Activated CD8-positive, alpha-beta memory T cell treated with anti-CD3 and anti-CD28 coated beads, Interleukin-2, amount 10 ng/mL, durations not matched to agents 7 days and 5 days (primary cell): ENCODE results near the gene RAD1. TPM values are rescaled to one million over a fixed set of nuclear protein-coding genes. Genes with fewer than 3 reads are reported as not detected.

Experiments
- ATAC-seq: fragments of 150-1000 bp; cut with Tn5 transposase; one replicate; pipeline ENCODE4 v1.10.0; 2021; ENCODE audit warnings: moderate library complexity
- CTCF ChIA-PET: fragments of 350-600 bp; sonication (Branson Sonifier 250); formaldehyde crosslinking; loops from one replicate; lab custom pipeline; 2021; ENCODE audit warnings: antibody characterized with exemption; lab: Charles Lee
- DNase-seq: peaks from one replicate; pipeline ENCODE4 v3.0.0-alpha.2; 2020
- H3K27ac Mint-ChIP-seq: one replicate; pipeline ENCODE4 v1.8.0; 2021; ENCODE audit warnings: mild to moderate bottlenecking, mixed read lengths
- H3K27me3 Mint-ChIP-seq: one replicate; pipeline ENCODE4 v1.8.0; 2021; ENCODE audit warnings: mixed read lengths
- H3K36me3 Mint-ChIP-seq: one replicate; pipeline ENCODE4 v1.8.0; 2021; ENCODE audit warnings: mild to moderate bottlenecking, mixed read lengths
- H3K4me1 Mint-ChIP-seq: one replicate; pipeline ENCODE4 v1.8.0; 2021; ENCODE audit warnings: mixed read lengths
- H3K4me3 Mint-ChIP-seq: one replicate; pipeline ENCODE4 v1.8.0; 2021; ENCODE audit warnings: mild to moderate bottlenecking, moderate library complexity, mixed read lengths
- H3K9me3 Mint-ChIP-seq: one replicate; pipeline ENCODE4 v1.8.0; 2022; ENCODE audit warnings: low read depth, mixed read lengths
- total RNA-seq, 2 experiments: library from RNA; stranded (reverse); gene quantifications; one replicate each; pipeline ENCODE4 v1.2.3, GENCODE V29; 2021

RAD1 gene
- total RNA-seq, 2 experiments from 2014 or later = 33.2 to 37.7 TPM

DNA sequence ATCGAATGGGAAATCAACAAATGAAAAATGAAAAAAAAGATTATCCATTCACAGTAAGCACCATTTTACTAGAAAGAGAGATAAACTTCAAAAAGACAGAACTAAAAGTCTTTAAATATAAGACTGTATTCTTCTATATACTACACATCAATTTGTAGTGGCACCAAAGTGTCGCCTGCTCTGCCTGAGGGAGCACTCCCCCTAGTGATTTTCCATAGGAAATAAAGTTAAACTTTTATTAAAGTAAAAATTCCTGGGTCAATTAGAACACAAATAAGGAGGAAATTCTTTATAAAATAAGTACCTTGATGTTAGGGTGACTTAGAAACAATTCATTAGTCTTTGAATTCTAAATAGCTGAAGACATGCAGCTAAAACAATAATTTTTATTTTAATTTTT is 9.7 kb downstream of the RAD1 start:
- H3K27me3 Mint-ChIP-seq = no peaks in the 10 kb centered on the region
- DNase-seq = no peak
- CTCF ChIA-PET = interaction anchor here (1.1 kb wide), 1 partner anchor 9 kb away, joined by 3 read pairs; no protein-coding TSS in a partner anchor
- H3K4me3 Mint-ChIP-seq = no peak overlapping the region
- ATAC-seq = no peak
- no peak overlapping the region for H3K27ac Mint-ChIP-seq
- peaks cover 2% of the 10 kb centered on the region for H3K4me1 Mint-ChIP-seq
- H3K36me3 Mint-ChIP-seq = peaks cover 32% of the 10 kb centered on the region
- no peaks in the 10 kb centered on the region for H3K9me3 Mint-ChIP-seq

DNA sequence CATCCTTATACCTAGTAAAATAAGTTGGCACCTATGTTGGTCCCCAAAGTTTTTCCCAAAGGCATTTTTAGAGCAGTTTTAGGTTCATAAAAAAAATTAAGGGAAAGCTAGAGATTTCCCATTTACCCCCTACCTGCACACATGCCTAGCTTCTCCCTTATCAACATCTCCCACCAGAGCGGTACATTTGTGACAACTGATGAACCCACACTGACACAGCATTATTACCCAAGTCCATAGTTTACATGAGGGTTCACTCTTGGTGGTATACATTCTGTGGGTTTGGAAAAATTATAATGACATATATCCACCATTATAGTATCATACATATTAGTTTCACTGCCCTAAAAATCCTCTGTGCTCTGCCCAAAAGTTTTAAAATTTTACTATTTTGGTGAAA is 12.0 kb downstream of the RAD1 start:
- CTCF ChIA-PET = interaction anchor here (0.5 to 1.9 kb wide), 5 partner anchors 14 to 418 kb away, joined by 3 to 6 read pairs (median 3); no protein-coding TSS in a partner anchor

DNA sequence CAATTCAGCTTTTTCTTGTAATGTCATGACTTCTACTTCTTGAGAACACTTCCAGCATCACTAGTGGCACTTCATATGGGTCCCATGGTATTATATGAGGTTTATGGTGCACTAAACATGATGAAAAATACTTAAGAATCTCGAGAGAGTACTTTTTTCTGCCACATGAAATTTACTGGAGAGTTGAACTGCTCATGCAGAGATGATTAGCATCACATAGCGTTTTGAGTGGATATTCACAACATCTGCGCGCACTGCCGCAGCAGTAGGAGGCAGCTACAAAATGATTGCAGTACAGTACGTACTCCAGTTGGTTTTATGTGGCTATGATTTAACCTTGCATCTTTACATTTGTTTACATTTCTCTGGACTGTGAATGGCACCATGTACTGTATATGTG is 14.7 kb downstream of the RAD1 start:
- no peak overlapping the region for H3K4me3 Mint-ChIP-seq
- CTCF ChIA-PET = interaction anchor here (1.2 kb wide), 1 partner anchor 415 kb away, joined by 3 read pairs; no protein-coding TSS in a partner anchor
- ATAC-seq (no peak), DNase-seq (no peak)
- peaks cover 19% of the 10 kb centered on the region for H3K36me3 Mint-ChIP-seq
- no peak overlapping the region for H3K27ac Mint-ChIP-seq
- H3K9me3 Mint-ChIP-seq = no peaks in the 10 kb centered on the region
- H3K4me1 Mint-ChIP-seq = no peaks in the 10 kb centered on the region
- no peaks in the 10 kb centered on the region for H3K27me3 Mint-ChIP-seq

More for the DNA sequence above, 12.0 kb downstream of the RAD1 start:
- Mint-ChIP-seq H3K36me3 (peaks cover 20% of the 10 kb centered on the region), H3K4me1 (no peaks in the 10 kb centered on the region), H3K9me3 (no peaks in the 10 kb centered on the region), H3K27ac (no peak overlapping the region), H3K27me3 (no peaks in the 10 kb centered on the region), H3K4me3 (no peak overlapping the region)
- DNase-seq (no peak), ATAC-seq (no peak)

DNA sequence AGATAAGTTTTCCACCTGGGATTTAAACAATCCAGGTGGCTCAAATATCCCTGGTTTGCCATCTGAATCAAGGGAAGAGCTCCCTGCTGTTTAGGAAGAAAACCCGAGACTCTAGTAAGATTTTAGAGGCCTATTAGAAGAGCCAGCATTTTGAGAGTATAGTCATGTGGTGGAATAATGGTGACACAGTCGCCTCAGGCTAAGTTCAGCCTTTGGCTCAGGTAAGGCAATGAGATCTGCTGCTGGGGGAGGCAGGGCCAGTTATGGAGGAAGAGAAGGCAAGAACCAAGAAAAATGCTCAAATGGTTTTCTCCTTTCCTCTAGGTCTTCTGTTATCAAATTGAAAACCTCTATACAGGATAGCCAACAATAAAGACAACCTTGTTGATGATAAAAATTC is 16.2 kb downstream of the RAD1 start:
- DNase-seq (no peak), ATAC-seq (no peak)
- no peak overlapping the region for H3K4me3 Mint-ChIP-seq
- H3K9me3 Mint-ChIP-seq = no peaks in the 10 kb centered on the region
- CTCF ChIA-PET = interaction anchor here (1.2 to 2.8 kb wide), 7 partner anchors 11 to 420 kb away, joined by 3 to 20 read pairs (median 5); partner anchors contain the start of genes BRIX1 and RAD1
- H3K36me3 Mint-ChIP-seq = peaks cover 13% of the 10 kb centered on the region
- H3K4me1 Mint-ChIP-seq = no peaks in the 10 kb centered on the region
- H3K27me3 Mint-ChIP-seq = no peaks in the 10 kb centered on the region
- no peak overlapping the region for H3K27ac Mint-ChIP-seq

DNA sequence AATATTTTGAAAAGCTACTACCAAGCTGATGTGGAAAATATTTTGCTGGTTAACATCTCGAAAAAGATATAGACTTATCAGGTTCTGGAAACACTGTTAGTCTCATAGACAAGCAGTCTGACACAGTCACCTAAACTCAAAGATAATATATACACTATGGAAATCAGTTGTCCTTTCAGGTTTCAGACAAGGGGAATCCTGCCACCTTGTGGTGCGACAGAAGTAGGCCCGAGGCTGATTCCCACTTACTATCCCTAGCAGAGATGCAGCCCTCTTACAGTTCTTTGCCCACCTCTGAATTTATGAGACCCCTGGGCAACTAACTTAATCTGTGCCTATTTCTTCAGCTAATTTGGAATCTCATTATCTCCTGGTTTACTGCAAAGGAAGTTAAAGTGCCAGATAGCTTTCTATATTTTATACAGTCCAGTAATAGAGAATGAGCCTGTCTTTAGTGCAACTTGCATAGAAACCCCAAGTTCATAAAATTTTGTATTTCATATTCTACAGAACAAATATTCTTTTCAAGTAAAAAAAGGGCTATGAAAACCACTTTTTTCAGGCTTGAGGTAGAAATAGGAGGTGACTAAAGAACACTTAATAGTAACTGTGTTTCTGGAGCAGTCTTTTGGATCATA is 16.9 kb downstream of the RAD1 start:
- no peak overlapping the region for H3K4me3 Mint-ChIP-seq

DNA sequence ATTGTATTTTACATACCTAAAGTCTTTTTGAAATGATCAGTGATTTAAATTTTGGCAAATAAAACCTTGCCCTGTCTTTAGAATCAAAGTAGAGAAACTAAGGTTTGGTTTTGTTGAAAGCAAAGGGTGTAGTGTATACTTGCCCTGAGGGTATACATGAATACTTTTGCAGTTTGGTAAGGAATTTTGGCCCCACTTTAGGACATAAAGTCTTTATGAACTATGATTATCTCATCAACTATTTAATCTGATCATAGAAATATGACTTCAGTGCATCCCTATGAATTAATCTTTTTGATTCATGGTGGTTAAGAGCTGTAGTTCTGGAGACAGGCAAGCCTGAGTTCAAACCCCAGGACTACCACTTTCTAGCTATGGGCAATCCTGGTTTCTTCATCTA is 17.7 kb downstream of the RAD1 start:
- H3K4me1 Mint-ChIP-seq = no peaks in the 10 kb centered on the region
- peaks cover 7% of the 10 kb centered on the region for H3K36me3 Mint-ChIP-seq
- CTCF ChIA-PET = interaction anchor here (0.7 to 2.8 kb wide), 10 partner anchors 13 to 423 kb away, joined by 3 to 20 read pairs (median 4); no protein-coding TSS in a partner anchor
- H3K27me3 Mint-ChIP-seq = no peaks in the 10 kb centered on the region
- ATAC-seq (no peak), DNase-seq (no peak)
- no peak overlapping the region for H3K4me3 Mint-ChIP-seq
- no peaks in the 10 kb centered on the region for H3K9me3 Mint-ChIP-seq
- H3K27ac Mint-ChIP-seq = no peak overlapping the region

More for the DNA sequence above, 16.9 kb downstream of the RAD1 start:
- CTCF ChIA-PET = interaction anchor here (0.7 to 2.8 kb wide), 11 partner anchors 12 to 424 kb away, joined by 3 to 20 read pairs (median 5); partner anchors contain the start of genes BRIX1 and RAD1
- H3K36me3 Mint-ChIP-seq = peaks cover 9% of the 10 kb centered on the region
- no peaks in the 10 kb centered on the region for H3K9me3 Mint-ChIP-seq
- H3K4me1 Mint-ChIP-seq = no peaks in the 10 kb centered on the region
- peak; percentile 70 for DNase-seq
- no peaks in the 10 kb centered on the region for H3K27me3 Mint-ChIP-seq
- ATAC-seq = peak; percentile 57
- H3K27ac Mint-ChIP-seq = no peak overlapping the region

DNA sequence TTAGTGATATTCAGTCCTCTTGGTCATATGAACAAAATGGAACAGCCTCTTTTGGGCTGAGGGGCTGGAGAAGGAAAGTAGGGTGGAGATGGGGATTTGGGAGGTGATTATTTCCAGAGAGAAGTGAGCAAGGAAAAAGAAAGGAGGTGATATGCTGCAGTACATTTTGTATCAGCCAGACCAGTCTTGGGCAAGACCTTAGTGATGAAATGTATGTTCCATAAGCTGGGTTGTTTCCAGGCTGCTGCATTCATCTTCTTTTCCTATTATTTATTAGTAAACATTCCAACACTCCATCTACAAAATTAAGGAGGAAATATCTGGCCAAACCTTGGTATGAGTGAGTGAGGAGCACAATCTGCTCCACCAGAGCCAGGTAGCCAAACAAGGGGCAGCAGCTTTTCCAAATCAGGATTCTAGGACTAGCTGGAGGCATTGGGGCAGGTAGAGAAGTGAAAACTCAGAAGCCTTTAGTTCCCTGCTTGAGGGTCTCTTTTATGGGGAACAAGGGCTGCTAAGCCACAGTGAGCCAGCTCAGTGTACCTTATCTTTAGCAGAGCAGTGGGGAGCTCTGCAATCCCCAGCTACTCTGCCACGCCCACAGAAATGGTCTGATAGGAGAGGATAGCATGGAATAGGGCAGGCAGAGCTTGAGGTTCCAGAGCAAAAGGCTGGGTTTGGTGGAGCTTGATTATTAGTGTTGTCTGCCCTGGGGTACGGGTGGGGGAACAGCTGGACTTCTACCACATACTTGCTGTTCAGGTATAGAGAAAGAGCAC is 19.5 kb downstream of the RAD1 start:
- H3K9me3 Mint-ChIP-seq = no peaks in the 10 kb centered on the region

DNA sequence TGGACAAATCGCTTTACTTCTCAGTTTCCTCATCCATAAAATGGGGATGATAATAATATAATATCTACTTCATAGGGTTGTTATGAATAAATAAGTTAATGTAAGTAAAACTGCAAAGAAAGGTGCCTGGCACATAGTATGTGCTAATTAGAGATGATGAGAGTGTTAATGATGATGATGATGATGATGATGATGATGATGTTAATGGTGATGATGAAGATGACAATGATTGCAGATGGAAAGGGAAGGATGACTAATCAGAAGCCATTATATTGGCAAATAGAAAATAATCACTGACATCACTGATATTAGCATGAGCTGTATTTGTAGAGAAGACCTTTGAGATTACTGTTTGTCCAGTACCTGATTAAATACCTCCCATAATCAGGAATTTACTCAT is 20.6 kb downstream of the RAD1 start:
- Mint-ChIP-seq H3K4me3 (no peak overlapping the region), H3K27me3 (no peaks in the 10 kb centered on the region), H3K27ac (no peak overlapping the region), H3K36me3 (peaks cover 2% of the 10 kb centered on the region), H3K9me3 (no peaks in the 10 kb centered on the region), H3K4me1 (no peaks in the 10 kb centered on the region)
- DNase-seq = no peak
- no peak for ATAC-seq
- CTCF ChIA-PET = no interaction called here

More for the DNA sequence above, 19.5 kb downstream of the RAD1 start:
- Mint-ChIP-seq H3K4me3 (no peak overlapping the region), H3K36me3 (peaks cover 2% of the 10 kb centered on the region), H3K27me3 (no peaks in the 10 kb centered on the region), H3K27ac (no peak overlapping the region), H3K4me1 (no peaks in the 10 kb centered on the region)
- ATAC-seq (no peak), DNase-seq (no peak)
- CTCF ChIA-PET = interaction anchor here (0.7 to 1.4 kb wide), 2 partner anchors 107 to 372 kb away, joined by 3 to 5 read pairs; no protein-coding TSS in a partner anchor

DNA sequence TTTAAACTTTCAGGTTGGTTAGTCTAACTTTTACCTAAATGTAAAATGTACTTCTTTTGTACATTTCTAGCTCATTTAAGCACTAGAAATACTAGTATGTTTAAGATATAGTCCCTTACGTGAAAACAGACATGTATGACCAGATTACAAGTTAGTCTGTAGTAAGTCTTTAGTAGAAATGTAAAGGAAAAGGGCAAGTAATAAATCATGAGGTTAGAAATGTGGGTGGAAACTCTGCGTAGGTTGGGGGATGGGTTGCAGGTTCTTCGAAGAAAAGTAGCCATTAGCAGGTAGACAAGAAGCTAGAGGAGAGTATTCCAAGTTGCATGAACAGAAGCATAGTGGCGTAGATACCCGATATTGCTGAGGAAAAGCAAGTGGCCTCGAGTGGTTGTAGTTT is 22.9 kb downstream of the RAD1 start:
- H3K4me1 Mint-ChIP-seq = no peaks in the 10 kb centered on the region

DNA sequence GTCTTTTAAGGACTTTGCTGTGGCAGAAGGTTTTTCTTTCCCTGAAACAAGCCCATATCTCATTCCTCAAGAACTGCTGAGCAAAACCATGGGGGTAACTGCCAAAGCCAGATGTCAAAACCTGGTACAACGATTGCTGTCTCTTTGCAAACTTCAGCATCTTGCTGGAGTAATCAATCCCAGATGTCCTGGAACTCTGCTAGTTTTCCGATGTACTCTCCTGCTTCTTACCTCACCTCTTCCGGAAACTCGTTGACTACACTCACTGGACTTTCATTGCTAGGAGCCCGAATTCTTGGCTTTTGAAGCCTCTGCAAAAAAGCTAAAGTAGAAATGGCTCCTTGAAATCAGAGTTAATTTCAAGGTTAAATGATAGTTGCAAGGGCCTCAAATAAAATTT is 23.3 kb downstream of the RAD1 start:
- H3K27ac Mint-ChIP-seq = no peak overlapping the region
- ATAC-seq (no peak), DNase-seq (no peak)
- no peaks in the 10 kb centered on the region for H3K9me3 Mint-ChIP-seq
- H3K4me3 Mint-ChIP-seq = no peak overlapping the region
- CTCF ChIA-PET = interaction anchor here (1.3 kb wide), 1 partner anchor 369 kb away, joined by 3 read pairs; no protein-coding TSS in a partner anchor
- H3K4me1 Mint-ChIP-seq = no peaks in the 10 kb centered on the region
- peaks cover 2% of the 10 kb centered on the region for H3K36me3 Mint-ChIP-seq
- peaks cover 3% of the 10 kb centered on the region for H3K27me3 Mint-ChIP-seq

More for the DNA sequence above, 22.9 kb downstream of the RAD1 start:
- Mint-ChIP-seq H3K36me3 (peaks cover 2% of the 10 kb centered on the region), H3K4me3 (no peak overlapping the region), H3K9me3 (no peaks in the 10 kb centered on the region), H3K27me3 (no peaks in the 10 kb centered on the region), H3K27ac (no peak overlapping the region)
- no peak for ATAC-seq
- DNase-seq = no peak
- CTCF ChIA-PET = interaction anchor here (0.8 kb wide), 1 partner anchor 406 kb away, joined by 3 read pairs; no protein-coding TSS in a partner anchor

DNA sequence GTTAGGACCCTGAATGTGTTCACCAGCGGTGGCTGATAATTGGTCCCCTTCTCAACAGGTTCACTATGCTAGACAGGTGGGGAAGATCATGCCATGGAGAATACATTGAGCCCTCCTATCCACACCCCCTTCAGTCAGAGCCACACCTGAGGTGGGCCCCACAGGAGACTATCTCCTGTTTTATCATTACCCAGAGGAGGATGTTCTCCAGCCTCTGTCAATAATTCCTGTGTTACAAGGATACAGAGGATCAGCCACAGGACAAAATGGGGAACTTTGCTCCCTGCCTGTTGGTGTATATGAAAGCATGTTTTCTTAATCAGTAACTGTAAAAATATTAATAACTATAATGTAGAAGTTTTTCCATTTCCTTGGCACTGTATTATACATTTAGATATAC is 25.9 kb downstream of the RAD1 start:
- Mint-ChIP-seq H3K36me3 (no peaks in the 10 kb centered on the region), H3K9me3 (no peaks in the 10 kb centered on the region), H3K27ac (no peak overlapping the region), H3K4me1 (no peaks in the 10 kb centered on the region), H3K4me3 (no peak overlapping the region), H3K27me3 (peaks cover 5% of the 10 kb centered on the region)
- DNase-seq (no peak), ATAC-seq (no peak)
- CTCF ChIA-PET = interaction anchor here (0.7 kb wide), 1 partner anchor 14 kb away, joined by 3 read pairs; no protein-coding TSS in a partner anchor

DNA sequence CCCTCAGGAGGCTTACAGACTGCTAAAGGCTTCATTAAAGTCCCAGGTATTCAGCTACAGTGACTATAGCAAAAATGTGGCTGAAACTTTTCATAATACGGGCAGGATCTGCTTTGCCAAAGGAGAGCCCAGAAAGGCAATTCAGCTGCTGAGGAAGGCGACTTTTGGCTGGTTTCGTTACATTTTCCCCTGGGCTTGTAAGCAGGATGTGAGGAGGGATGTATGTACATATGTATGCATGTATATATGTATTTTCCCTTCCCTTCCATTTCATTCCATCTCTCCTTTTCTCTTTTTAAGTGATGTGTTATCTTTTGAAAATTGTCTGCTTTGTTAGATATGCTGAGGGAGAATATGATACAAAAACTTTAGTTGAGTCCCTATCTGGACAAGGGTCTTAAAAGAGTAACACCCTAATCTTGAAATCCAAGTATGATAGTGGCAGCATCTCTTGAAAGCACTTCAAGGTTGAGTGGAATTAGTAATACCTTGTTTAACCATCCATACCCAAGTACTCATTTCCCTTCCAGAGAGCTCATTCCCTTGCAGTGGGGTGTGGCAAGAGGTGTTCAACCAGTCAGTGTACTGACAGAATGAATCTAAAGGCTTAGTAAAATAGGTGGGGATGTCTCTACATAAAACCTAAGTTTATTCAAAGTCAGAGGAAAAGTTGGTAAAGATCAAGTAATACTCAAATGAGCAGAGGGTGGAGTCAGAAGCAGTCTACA is 28.7 kb downstream of the RAD1 start:
- no peak overlapping the region for H3K4me3 Mint-ChIP-seq
- no peak for DNase-seq
- no peaks in the 10 kb centered on the region for H3K4me1 Mint-ChIP-seq
- no peak for ATAC-seq
- no peaks in the 10 kb centered on the region for H3K36me3 Mint-ChIP-seq
- no peaks in the 10 kb centered on the region for H3K9me3 Mint-ChIP-seq
- H3K27me3 Mint-ChIP-seq = peaks cover 14% of the 10 kb centered on the region
- CTCF ChIA-PET = no interaction called here
- no peak overlapping the region for H3K27ac Mint-ChIP-seq

DNA sequence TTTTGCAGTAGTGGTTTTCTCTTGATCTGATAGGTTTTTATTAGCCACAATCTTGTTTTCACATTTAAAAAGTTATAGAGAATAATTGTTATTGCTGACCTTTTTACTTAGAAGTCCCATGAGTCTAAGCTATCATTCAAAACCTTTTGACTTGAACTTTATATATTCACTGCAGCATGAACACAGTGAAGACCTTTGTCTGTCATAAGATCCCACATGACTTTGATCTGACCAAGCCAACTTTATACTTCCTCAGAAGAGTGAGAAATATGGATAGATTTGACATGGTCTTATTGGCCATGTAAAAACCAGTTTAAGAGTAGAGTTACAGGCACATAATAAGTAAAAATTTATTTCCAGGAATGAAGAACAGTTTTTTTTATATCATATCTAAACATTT is 34.1 kb downstream of the RAD1 start:
- DNase-seq (no peak), ATAC-seq (no peak)
- peaks cover 21% of the 10 kb centered on the region for H3K27me3 Mint-ChIP-seq
- no peaks in the 10 kb centered on the region for H3K4me1 Mint-ChIP-seq
- CTCF ChIA-PET = no interaction called here
- H3K27ac Mint-ChIP-seq = no peak overlapping the region
- H3K9me3 Mint-ChIP-seq = peaks cover under 1% of the 10 kb centered on the region
- no peaks in the 10 kb centered on the region for H3K36me3 Mint-ChIP-seq
- H3K4me3 Mint-ChIP-seq = no peak overlapping the region
